HG02623 (cell line): ENCODE measurements around the gene RNF207.
"Not testable (repeated sequence)": the region's sequence is repeated elsewhere in the genome, so short reads cannot be mapped to it uniquely, and the experiment has no call there.

ENCODE experiments used
- ATAC-seq: cut with Tn5 transposase; IDR thresholded peaks from one replicate; pipeline ENCODE4 v1.9.1; 2021; ENCODE audit warnings: moderate library complexity; ENCODE audit not compliant: unreplicated experiment

RNF207 gene

GRCh38 chr1:6199298-6200187 lies 6.4 kb upstream of the RNF207 start, which contains the start of gene RPL22:
RPL22 (minus strand) TSS chr1:6199595; CDS start chr1:6199573, 22 bp downstream.
- peak; percentile 89 for ATAC-seq

- no peak for ATAC-seq
Observed at GRCh38 chr1:6200188-6200809, 5.6 kb upstream of the RNF207 start.

GRCh38 chr1:6202256-6202655 lies 3.7 kb upstream of the RNF207 start:
- no peak for ATAC-seq

GRCh38 chr1:6206520-6206855 lies 569 bp downstream of the RNF207 start:
- no peak for ATAC-seq

- ATAC-seq: no peak
Observed at GRCh38 chr1:6207075-6207885, 1.4 kb downstream of the RNF207 start.

- ATAC-seq: no peak
Observed at GRCh38 chr1:6207921-6208320, 2.0 kb downstream of the RNF207 start.

- no peak for ATAC-seq
Observed at GRCh38 chr1:6208723-6209660, 3.1 kb downstream of the RNF207 start.

- ATAC-seq: no peak
Observed at GRCh38 chr1:6209661-6210580, 4.0 kb downstream of the RNF207 start.

- no peak for ATAC-seq
Observed at GRCh38 chr1:6210591-6211355, 4.9 kb downstream of the RNF207 start.

GRCh38 chr1:6211731-6212130 lies 5.8 kb downstream of the RNF207 start:
- no peak for ATAC-seq

- ATAC-seq: no peak
Observed at GRCh38 chr1:6212193-6212959, 6.5 kb downstream of the RNF207 start.

GRCh38 chr1:6218375-6219164 lies 12.7 kb downstream of the RNF207 start:
- no peak for ATAC-seq

GRCh38 chr1:6219641-6220040 lies 13.7 kb downstream of the RNF207 start:
- ATAC-seq: not testable (repeated sequence)

- ATAC-seq: no peak
Observed at GRCh38 chr1:6220236-6220635, 14.3 kb downstream of the RNF207 start.

- no peak for ATAC-seq
Observed at GRCh38 chr1:6221210-6221784, 15.4 kb downstream of the RNF207 start.

GRCh38 chr1:6222636-6223035 lies 16.7 kb downstream of the RNF207 start:
- no peak for ATAC-seq

GRCh38 chr1:6223617-6224016 lies 17.7 kb downstream of the RNF207 start:
- ATAC-seq: no peak
